Effector memory CD4-positive, alpha-beta T cell (primary cell): ENCODE measurements around the gene ATF3.

Source experiments
- DNase-seq, 3 donors: peaks; one replicate each; pipeline ENCODE4 v3.0.0-alpha.2; 2020
- H3K27ac ChIP-seq: 2 replicates; pipeline ENCODE4 v1.7.0; 2013; ENCODE audit warnings: mild to moderate bottlenecking, low read length, moderate library complexity; ENCODE audit not compliant: insufficient read depth, poor library complexity, severe bottlenecking
- H3K27me3 ChIP-seq: replicated peaks from 2 replicates; pipeline ENCODE4 v1.7.0; 2013; ENCODE audit warnings: mild to moderate bottlenecking, low read length; ENCODE audit not compliant: insufficient read depth, control insufficient read depth, poor library complexity, severe bottlenecking
- H3K36me3 ChIP-seq: 2 replicates; pipeline ENCODE4 v1.7.0; 2013; ENCODE audit warnings: mild to moderate bottlenecking, low read length, moderate library complexity; ENCODE audit not compliant: control insufficient read depth, insufficient read depth
- H3K4me1 ChIP-seq: 2 replicates; pipeline ENCODE4 v1.7.0; 2013; ENCODE audit warnings: low read length, mild to moderate bottlenecking; ENCODE audit not compliant: control insufficient read depth, insufficient read depth, poor library complexity, severe bottlenecking
- H3K4me3 ChIP-seq: 2 replicates; pipeline ENCODE4 v1.7.0; 2013; ENCODE audit warnings: low read length, low read depth, mild to moderate bottlenecking; ENCODE audit not compliant: insufficient read depth, poor library complexity, severe bottlenecking
- H3K9me3 ChIP-seq: 2 replicates; pipeline ENCODE4 v1.7.0; 2013; ENCODE audit warnings: mild to moderate bottlenecking, low read length, moderate library complexity; ENCODE audit not compliant: control insufficient read depth

Gene ATF3

DNA sequence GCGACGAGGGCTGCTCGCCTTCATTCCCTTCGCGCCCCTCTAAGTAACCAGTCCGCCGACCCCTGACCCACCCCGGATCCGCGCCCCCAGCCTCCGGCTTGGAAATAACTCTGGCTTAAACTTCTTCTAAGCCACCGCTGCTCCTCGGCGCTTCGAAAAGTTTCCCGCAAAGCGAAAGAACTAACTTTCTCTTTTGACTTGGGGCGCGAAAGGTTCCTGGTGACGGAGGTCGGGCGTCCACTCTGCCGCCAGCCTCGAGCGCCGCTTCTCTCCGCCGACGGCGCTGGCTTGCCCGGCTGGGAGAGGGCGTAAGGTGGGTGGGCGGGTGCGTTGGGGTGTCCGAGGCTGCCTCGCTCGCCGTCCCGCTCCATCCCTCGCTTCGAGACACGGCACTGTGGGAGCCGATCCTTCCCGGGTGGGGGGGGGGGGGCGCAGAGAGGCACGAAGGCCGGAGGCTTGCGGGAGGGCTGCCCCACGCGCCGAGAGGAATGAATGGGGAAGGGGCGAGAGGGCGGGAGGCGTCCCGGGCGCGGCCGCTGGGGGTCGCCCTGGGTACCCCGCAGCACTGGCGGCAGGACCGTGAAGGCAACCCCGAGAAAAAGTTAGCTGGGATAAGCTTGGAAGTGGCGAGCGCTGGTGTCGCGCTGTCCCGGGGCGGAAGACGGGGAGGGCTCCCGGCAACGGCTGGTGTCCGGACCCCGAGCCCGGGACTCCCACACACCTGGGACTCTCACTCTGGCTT, 569 bp downstream of the ATF3 start:
- Histone ChIP-seq H3K4me1 (peaks cover 24% of the 10 kb centered on the region), H3K27me3 (peaks cover 42% of the 10 kb centered on the region), H3K36me3 (no peaks in the 10 kb centered on the region), H3K4me3 (peak overlapping the region; percentile 58), H3K27ac (peak overlapping the region; percentile 27), H3K9me3 (no peaks in the 10 kb centered on the region)
- peak in 2 of 3 donors; percentile 11 to 34 for DNase-seq

DNA sequence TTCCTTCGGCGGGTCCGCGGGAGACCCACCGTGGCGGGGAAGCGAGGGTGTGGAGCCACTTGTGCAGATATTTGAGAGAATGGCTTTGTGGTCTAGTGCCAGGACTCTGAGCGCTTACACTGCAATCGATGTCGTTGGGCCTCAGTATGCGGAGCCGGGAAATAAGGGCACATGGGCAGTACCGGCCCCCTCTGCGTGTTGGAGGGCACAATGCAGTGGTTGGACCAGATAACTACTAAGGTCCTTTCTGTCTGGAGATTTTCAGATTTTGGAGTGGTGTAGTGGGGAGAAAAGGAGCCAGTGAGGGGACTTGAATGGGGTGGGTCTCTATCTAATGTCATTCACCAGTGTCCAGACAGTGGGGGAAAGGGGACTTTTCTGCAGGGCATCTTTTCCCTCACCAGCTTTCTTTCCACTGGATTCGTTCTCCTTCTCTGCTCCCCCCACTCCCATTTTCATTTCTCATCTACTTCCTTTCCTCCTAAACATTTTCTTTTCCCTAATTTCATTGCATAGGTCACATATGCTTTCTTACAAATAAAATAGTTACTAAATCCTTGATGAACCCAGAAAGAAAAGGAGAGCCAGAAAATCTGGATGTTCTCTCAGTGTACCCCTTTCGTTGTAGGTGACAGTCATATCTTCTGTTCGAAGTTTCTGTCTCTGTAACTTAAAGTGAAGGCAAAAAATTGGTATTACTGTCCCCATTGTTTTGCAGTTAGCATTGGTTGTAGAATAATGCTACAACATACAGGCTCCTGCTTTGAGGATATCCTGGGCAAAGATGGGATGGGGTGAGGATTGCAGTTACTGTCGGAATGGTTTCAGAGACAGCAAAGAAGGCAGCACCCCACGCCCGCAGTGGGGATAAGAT, 1.4 kb downstream of the ATF3 start:
- Histone ChIP-seq H3K36me3 (no peaks in the 10 kb centered on the region), H3K27ac (no peak overlapping the region)
- no peak for DNase-seq

GRCh38 chr1:212610575-212610967, 2.0 kb downstream of the ATF3 start:
- no peak overlapping the region for H3K27ac ChIP-seq
- H3K4me1 ChIP-seq = peaks cover 24% of the 10 kb centered on the region
- no peak for DNase-seq
- H3K36me3 ChIP-seq = no peaks in the 10 kb centered on the region
- peak overlapping the region; percentile 58 for H3K4me3 ChIP-seq
- no peaks in the 10 kb centered on the region for H3K9me3 ChIP-seq
- peaks cover 40% of the 10 kb centered on the region for H3K27me3 ChIP-seq

More for the DNA sequence above, 1.4 kb downstream of the ATF3 start:
- no peaks in the 10 kb centered on the region for H3K9me3 ChIP-seq
- peaks cover 40% of the 10 kb centered on the region for H3K27me3 ChIP-seq
- H3K4me3 ChIP-seq = peak overlapping the region; percentile 58
- peaks cover 24% of the 10 kb centered on the region for H3K4me1 ChIP-seq

DNA sequence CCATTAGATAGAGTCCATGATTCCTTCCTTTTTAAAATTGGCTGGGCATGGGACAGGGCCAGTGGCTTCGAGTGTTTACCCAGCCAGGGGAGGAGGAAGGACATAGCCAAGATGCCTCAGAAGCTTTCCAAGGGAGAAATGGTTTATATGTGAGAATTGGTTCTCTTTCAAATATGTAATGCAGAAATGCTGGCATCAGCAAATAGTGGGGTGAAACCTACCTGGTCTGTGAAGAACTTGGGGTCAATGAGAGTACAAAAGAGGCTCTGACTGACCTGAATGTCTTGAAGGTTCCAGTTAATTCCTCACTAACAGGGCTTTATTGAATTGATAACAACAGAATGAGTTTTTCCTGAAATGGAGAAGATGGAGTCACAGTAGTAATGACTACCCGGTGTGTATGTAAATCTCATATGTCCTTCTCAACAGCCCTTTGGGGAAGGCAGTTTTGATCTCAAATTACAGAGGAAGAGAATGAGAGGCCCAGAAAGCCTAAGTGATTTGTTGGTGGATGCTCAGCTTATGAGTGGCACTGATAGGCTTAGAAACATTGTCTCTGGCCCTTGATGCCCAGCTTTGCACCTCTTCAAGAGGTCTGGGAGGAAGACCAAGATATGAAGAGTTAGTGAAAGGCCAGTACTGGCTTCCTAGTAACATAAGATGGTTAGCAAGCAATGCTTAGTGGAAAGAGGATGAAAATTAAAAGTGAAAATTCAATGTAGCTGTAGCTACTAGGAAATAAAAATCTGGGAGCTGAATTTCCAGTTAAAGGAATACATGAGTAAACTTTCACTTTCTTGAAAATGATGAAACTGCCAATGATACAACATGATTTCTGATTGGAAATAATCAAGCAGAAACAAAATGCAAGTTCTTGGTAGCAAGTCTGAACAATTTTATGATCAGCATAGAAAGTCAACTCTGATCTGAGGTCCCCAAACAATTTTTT, 2.7 kb downstream of the ATF3 start:
- Histone ChIP-seq H3K4me1 (peaks cover 24% of the 10 kb centered on the region), H3K36me3 (no peaks in the 10 kb centered on the region), H3K27me3 (peaks cover 33% of the 10 kb centered on the region), H3K9me3 (no peaks in the 10 kb centered on the region), H3K27ac (no peak overlapping the region), H3K4me3 (no peak overlapping the region)
- DNase-seq = no peak

DNA sequence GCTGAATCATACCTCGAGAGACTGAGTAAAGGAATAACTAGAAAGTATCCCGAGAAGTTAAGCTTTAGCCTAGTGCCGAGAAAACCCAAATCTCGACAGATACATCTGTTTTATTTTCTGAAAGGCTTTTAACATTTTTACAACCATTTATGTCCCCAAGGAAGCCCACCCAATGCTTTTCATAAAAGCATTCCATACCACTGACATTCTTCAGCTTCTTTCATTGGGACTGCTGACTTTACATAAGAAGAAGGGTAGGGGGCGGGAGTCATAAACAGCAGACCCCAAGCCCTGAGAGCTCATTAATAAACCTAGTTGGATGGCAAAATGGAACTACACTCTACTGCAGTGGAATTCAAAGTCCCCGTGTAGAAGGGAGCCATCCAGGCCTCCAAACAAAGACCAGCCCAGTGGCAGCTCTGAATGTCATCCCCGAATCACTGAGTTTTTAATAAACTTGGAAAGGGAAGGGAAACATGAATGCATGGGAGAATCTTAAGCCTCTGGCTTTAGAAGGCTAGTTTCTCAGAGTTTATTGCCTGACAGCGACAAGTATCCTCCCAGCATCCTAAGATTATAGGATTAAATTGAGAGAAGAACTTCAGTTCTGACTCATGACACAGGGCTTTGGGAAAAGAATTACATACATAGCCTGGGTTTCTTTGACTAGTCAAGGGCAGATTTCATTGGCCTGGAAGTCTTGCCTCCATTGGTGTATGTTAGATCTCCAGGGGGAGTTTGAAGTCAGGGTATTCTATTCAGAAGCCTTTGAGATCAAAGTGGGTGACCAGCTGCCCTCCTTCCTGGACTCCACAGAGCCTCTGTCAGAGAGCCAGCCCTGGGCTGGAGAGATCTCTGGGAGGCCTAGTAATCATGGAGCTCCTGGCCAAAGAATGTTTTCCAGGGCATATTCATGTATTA, 3.7 kb downstream of the ATF3 start:
- DNase-seq = no peak

DNA sequence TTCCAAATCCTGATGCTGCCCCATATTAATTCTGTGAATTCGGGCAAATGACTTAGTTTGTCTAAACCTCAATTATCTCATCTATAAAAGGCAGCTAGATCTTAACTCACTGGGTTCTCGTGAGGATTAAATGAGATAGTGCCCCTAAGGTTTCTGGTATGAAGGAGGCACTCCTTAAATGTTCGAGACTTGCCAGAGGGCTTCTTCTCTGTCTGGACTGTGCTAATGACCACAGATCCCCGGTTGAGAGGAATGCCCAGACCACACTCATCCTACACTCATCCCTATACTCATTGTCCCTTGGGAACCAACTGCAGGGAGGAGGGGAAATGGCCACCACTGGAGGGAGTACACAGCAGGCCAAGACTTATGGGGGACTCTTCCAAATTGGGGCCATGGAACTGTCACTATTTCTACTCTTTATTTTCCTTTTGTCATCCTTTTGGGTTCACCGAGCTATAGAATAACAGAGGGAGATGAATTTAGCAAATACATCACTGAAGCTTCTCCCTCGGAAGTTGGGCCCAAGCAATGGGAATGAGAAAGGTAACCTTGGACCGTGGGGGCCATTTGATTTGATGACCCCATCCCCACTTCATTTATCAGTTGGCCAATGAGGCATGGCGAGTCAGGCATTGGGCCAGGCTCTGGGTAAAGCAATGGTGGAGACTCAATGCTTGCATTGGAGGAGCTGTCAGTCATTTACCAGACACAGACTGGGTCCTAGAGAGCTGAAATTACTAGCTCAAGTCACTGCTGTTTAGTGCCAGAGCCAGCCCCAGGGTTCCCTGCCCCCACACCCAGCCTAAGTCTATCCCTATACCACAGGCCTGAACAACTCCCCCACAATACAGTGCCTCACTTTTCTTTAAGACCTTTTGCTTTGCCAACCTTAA, 5.1 kb downstream of the ATF3 start:
- no peaks in the 10 kb centered on the region for H3K9me3 ChIP-seq
- H3K27ac ChIP-seq = no peak overlapping the region
- no peaks in the 10 kb centered on the region for H3K36me3 ChIP-seq
- peaks cover 6% of the 10 kb centered on the region for H3K4me1 ChIP-seq
- H3K27me3 ChIP-seq = peaks cover 15% of the 10 kb centered on the region
- H3K4me3 ChIP-seq = no peak overlapping the region
- DNase-seq = no peak

More for the DNA sequence above, 3.7 kb downstream of the ATF3 start:
- H3K27ac ChIP-seq = no peak overlapping the region
- H3K36me3 ChIP-seq = no peaks in the 10 kb centered on the region
- peaks cover 24% of the 10 kb centered on the region for H3K27me3 ChIP-seq
- no peaks in the 10 kb centered on the region for H3K9me3 ChIP-seq
- H3K4me1 ChIP-seq = peaks cover 17% of the 10 kb centered on the region
- H3K4me3 ChIP-seq = no peak overlapping the region

DNA sequence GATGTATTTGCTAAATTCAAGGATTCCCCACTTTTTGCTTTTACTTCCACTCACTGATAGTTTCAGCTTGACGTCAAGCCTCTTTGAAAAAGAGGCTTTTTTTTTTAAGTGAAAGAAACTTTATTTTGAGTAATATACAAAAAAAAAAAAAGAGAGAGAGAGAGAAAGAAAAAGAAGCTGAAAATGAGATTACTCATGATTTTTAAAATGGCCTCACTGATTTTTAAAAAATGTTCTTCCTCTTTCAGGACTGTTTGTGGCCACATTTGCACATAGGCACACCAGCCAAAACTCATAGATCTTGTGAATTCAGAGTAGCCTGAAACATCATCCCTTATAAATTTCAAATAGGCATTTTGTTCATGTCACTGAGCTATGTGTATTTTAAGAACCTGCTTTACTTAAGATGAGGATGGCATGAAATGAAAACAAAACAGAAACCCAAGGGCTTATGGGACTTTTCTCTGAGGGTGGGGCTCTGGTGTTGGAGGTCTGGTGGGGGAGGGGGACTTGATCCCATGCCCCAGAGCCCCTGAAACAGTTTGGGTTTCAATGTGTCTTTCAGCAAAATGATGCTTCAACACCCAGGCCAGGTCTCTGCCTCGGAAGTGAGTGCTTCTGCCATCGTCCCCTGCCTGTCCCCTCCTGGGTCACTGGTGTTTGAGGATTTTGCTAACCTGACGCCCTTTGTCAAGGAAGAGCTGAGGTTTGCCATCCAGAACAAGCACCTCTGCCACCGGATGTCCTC, 6.1 kb downstream of the ATF3 start:
- no peak for DNase-seq
- no peaks in the 10 kb centered on the region for H3K9me3 ChIP-seq
- H3K4me1 ChIP-seq = peaks cover 4% of the 10 kb centered on the region
- H3K4me3 ChIP-seq = no peak overlapping the region
- peaks cover 11% of the 10 kb centered on the region for H3K27me3 ChIP-seq
- H3K36me3 ChIP-seq = no peaks in the 10 kb centered on the region
- no peak overlapping the region for H3K27ac ChIP-seq

- Histone ChIP-seq H3K9me3 (no peaks in the 10 kb centered on the region), H3K27ac (no peak overlapping the region), H3K4me1 (no peaks in the 10 kb centered on the region), H3K36me3 (no peaks in the 10 kb centered on the region), H3K4me3 (no peak overlapping the region), H3K27me3 (peaks cover 6% of the 10 kb centered on the region)
- DNase-seq = no peak
Observed at GRCh38 chr1:212615201-212615470, 6.6 kb downstream of the ATF3 start.
